ENCODE data around the gene EMX1.

The EMX1 gene

DNA sequence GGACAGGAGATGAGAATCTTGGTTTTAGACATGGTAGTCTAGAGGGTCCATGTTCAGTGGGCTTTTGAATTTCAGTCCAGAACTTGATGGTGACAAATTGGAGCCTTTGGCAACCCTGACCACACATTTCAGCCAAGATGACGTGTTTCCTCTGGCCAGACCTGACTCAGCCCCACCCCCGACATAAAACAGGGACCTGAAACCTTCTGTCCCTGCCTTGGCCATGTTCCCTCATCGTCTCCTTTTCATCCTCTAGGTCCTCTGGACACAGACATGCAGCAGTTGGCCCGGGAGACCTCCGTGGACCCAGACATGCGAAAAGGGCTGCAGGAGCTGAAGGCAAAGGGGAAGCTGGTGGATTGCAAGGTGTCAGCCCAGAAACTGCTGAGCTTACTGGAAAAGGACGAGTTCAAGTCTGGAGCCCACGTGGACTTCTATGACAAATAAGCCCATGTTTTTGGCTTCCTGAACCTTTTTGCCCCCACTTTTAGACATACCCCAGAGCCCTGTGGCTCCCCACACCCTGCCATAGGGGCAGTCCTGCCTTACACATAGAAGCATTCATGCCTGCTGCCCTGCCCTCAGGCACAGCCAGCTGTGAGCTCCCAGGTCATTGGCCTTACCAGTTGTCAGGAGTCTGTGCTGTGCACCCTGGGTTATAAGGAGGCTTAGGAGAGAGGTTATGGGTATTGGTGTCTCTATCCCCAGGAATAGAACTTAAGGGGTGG lies 26.1 kb upstream of the EMX1 start:
- no peaks in the 10 kb centered on the region for H3F3A ChIP-seq (ENCODE audit: low read depth)
- no peak overlapping the region for H3K4me2 ChIP-seq (ENCODE audit: low read depth, low read length, poor library complexity, severe bottlenecking)
- no peaks in the 10 kb centered on the region for H4K20me1 ChIP-seq (ENCODE audit: insufficient read depth, low read length, poor library complexity, severe bottlenecking)
- H3K27me3 ChIP-seq (ENCODE audit: insufficient read depth, low read length, poor library complexity, severe bottlenecking) = no peaks in the 10 kb centered on the region
- H3K4me3 ChIP-seq (ENCODE audit: low read length, poor library complexity, severe bottlenecking) = no peak overlapping the region
- H3K9me2 ChIP-seq (replicated peaks; ENCODE audit: low read depth, low read length) = no peaks in the 10 kb centered on the region
- no peak overlapping the region for H2AFZ ChIP-seq (ENCODE audit: low read length)
- no peak overlapping the region for H3K9ac ChIP-seq (ENCODE audit: low read depth, low read length, poor library complexity, severe bottlenecking)
- no peaks in the 10 kb centered on the region for H3K79me2 ChIP-seq (ENCODE audit: insufficient read depth, low read length)
- H3K4me1 ChIP-seq (ENCODE audit: insufficient read depth, low read length, poor library complexity, severe bottlenecking) = no peaks in the 10 kb centered on the region
- H3K9me3 ChIP-seq (ENCODE audit: insufficient read depth, low read depth, low read length) = no peaks in the 10 kb centered on the region
- H3K36me3 ChIP-seq (ENCODE audit: insufficient read depth, low read length) = no peaks in the 10 kb centered on the region
- TF ChIP-seq, protein P1, sequence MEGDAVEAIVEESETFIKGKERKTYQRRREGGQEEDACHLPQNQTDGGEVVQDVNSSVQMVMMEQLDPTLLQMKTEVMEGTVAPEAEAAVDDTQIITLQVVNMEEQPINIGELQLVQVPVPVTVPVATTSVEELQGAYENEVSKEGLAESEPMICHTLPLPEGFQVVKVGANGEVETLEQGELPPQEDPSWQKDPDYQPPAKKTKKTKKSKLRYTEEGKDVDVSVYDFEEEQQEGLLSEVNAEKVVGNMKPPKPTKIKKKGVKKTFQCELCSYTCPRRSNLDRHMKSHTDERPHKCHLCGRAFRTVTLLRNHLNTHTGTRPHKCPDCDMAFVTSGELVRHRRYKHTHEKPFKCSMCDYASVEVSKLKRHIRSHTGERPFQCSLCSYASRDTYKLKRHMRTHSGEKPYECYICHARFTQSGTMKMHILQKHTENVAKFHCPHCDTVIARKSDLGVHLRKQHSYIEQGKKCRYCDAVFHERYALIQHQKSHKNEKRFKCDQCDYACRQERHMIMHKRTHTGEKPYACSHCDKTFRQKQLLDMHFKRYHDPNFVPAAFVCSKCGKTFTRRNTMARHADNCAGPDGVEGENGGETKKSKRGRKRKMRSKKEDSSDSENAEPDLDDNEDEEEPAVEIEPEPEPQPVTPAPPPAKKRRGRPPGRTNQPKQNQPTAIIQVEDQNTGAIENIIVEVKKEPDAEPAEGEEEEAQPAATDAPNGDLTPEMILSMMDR (conservative IDR thresholded peaks at IDR 0.05; ENCODE audit: low read length) = no peak
- TF ChIP-seq EZH2phosphoT487 (IDR thresholded peaks at IDR 0.05; ENCODE audit: borderline replicate concordance) = no peak

DNA sequence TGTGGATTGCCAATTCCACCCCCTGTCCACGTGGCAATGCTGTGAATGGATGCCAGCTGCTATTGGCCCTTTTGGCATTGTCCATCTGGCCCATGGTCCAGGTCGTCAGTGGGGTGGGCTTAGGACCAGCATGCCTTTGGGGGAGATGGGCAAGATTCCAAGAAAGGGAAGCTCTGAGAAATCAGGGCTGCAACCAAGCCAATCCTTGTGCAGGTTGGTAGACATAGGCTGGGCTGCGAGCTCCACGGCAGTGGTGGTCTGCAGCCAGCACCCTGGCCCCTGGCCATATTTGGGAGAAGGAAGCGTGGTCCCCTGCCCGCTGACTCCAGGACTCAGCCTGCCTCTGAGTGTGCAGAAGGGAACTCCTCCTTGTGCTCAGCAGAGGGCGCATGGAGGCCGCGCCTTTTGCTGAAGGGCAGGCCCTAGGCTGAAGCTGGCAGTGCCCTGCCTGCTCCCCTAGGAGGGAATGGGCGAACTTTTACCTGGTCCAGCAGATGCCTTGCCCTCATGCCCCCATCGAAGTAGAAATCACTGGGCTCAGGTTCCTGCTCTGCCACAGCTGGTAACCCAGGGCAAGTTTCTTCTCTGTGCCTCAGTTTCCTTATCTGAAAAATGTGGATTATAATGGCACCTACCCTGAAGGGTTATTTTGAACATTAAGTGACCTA lies 24.7 kb upstream of the EMX1 start:
- H3K36me3 ChIP-seq (ENCODE audit: insufficient read depth, low read length) = no peaks in the 10 kb centered on the region
- no peaks in the 10 kb centered on the region for H3K4me1 ChIP-seq (ENCODE audit: insufficient read depth, low read length, poor library complexity, severe bottlenecking)
- no peaks in the 10 kb centered on the region for H3K9me3 ChIP-seq (ENCODE audit: insufficient read depth, low read depth, low read length)
- H3K9me2 ChIP-seq (replicated peaks; ENCODE audit: low read depth, low read length) = no peaks in the 10 kb centered on the region
- no peaks in the 10 kb centered on the region for H4K20me1 ChIP-seq (ENCODE audit: insufficient read depth, low read length, poor library complexity, severe bottlenecking)
- H3K79me2 ChIP-seq (ENCODE audit: insufficient read depth, low read length) = no peaks in the 10 kb centered on the region
- H2AFZ ChIP-seq (ENCODE audit: low read length) = peak overlapping the region; percentile 78; the same call in 1 of the 2 replicates
- H3F3A ChIP-seq (ENCODE audit: low read depth) = no peaks in the 10 kb centered on the region
- H3K9ac ChIP-seq (ENCODE audit: low read depth, low read length, poor library complexity, severe bottlenecking) = no peak overlapping the region
- TF ChIP-seq, protein P1 (conservative IDR thresholded peaks at IDR 0.05; ENCODE audit: low read length) = peak; percentile 80
- TF ChIP-seq EZH2phosphoT487 (IDR thresholded peaks at IDR 0.05; ENCODE audit: borderline replicate concordance) = no peak
- no peak overlapping the region for H3K4me3 ChIP-seq (ENCODE audit: low read length, poor library complexity, severe bottlenecking)
- H3K27me3 ChIP-seq (ENCODE audit: insufficient read depth, low read length, poor library complexity, severe bottlenecking) = no peaks in the 10 kb centered on the region
- H3K4me2 ChIP-seq (ENCODE audit: low read depth, low read length, poor library complexity, severe bottlenecking) = no peak overlapping the region

DNA sequence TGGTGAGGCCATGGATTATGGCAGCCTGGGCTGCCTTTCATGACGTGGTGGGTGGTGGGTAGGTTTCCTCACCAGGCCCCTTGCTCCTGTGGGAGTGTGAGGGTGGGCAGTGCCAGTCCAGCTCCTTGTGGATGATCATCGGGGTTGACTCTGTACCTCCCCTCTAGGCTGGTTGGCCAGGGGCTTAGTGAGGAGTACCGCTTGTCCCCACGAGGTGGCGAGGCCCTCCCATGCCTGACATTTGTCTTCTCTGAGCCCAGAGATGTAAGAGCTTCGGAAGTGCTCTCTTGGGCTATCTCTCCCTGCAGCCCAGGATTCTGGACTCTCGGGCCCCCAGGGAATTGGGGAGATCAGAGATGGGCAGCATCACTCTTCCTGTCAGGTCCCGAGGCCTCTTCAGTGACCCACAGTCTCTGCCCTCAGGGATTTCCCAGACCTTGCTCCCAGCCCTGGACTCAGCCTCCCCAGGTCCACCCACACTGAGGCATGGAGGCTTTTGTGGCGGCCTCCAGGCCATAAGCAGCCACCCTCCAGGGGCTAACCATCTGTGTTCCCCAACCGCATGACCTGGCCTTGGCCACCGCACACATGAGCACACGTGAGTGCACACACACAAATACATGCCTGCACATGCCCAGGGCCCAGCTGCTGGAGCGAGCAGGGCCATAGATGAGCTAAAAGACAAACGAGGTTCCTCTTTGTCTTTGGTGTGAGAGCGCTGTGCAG lies 23.6 kb upstream of the EMX1 start:
- Histone ChIP-seq H3K9me3 (ENCODE audit: insufficient read depth, low read depth, low read length) (no peaks in the 10 kb centered on the region), H4K20me1 (ENCODE audit: insufficient read depth, low read length, poor library complexity, severe bottlenecking) (no peaks in the 10 kb centered on the region), H2AFZ (ENCODE audit: low read length) (peak overlapping the region; percentile 78), H3K9me2 (replicated peaks; ENCODE audit: low read depth, low read length) (no peaks in the 10 kb centered on the region), H3F3A (ENCODE audit: low read depth) (no peaks in the 10 kb centered on the region), H3K4me1 (ENCODE audit: insufficient read depth, low read length, poor library complexity, severe bottlenecking) (no peaks in the 10 kb centered on the region), H3K9ac (ENCODE audit: low read depth, low read length, poor library complexity, severe bottlenecking) (peak overlapping the region; percentile 33), H3K79me2 (ENCODE audit: insufficient read depth, low read length) (no peaks in the 10 kb centered on the region), H3K4me3 (ENCODE audit: low read length, poor library complexity, severe bottlenecking) (no peak overlapping the region), H3K27me3 (ENCODE audit: insufficient read depth, low read length, poor library complexity, severe bottlenecking) (no peaks in the 10 kb centered on the region), H3K4me2 (ENCODE audit: low read depth, low read length, poor library complexity, severe bottlenecking) (peak overlapping the region; percentile 31), H3K36me3 (ENCODE audit: insufficient read depth, low read length) (no peaks in the 10 kb centered on the region)
- TF ChIP-seq, protein P1 (conservative IDR thresholded peaks at IDR 0.05; ENCODE audit: low read length) = peak; percentile 76
- TF ChIP-seq EZH2phosphoT487 (IDR thresholded peaks at IDR 0.05; ENCODE audit: borderline replicate concordance) = no peak
